Kidney (tissue), 14 donors: ENCODE results near the gene GATA6. TPM values are rescaled to one million over a fixed set of nuclear protein-coding genes. Genes with fewer than 3 reads are reported as not detected.

Experiments used
- DNase-seq, 5 donors: peaks; one replicate each; pipeline ENCODE4 v3.0.0-alpha.2; 2013 to 2020
- FAIRE-seq: peaks from 2 replicates; lab custom pipeline; 2012; peaks lifted over from hg19 to GRCh38; lab: Jason Lieb, UNC
- H3K27ac ChIP-seq, 2 donors: one replicate each; pipeline ENCODE4 v1.7.0; 2013; ENCODE audit warnings: low read depth in 2 of 2, low read length in 2 of 2, inconsistent platforms in 1 of 2
- H3K27me3 ChIP-seq: one replicate; pipeline ENCODE4 v1.7.1; 2013; ENCODE audit warnings: low read length, inconsistent platforms; ENCODE audit not compliant: control insufficient read depth, insufficient read depth
- H3K36me3 ChIP-seq, 3 donors: one replicate each; pipeline versions ENCODE4 v1.7.0 to v1.7.1; 2013; ENCODE audit warnings: low read length in 3 of 3, control low read depth in 1 of 3, inconsistent platforms in 1 of 3; ENCODE audit not compliant: insufficient read depth in 3 of 3, control insufficient read depth in 2 of 3
- H3K4me1 ChIP-seq, 3 donors: one replicate each; pipeline versions ENCODE4 v1.7.0 to v1.7.1; 2013; ENCODE audit warnings: low read length in 3 of 3, inconsistent platforms in 1 of 3, low read depth in 1 of 3; ENCODE audit not compliant: control insufficient read depth in 2 of 3, insufficient read depth in 2 of 3
- H3K4me3 ChIP-seq, 3 donors: one replicate each; pipeline versions ENCODE4 v1.7.0 to v1.8.1; 2013; ENCODE audit warnings: low read length in 3 of 3, control low read depth in 1 of 3, inconsistent platforms in 1 of 3
- H3K9ac ChIP-seq, 3 donors: one replicate each; pipeline versions ENCODE4 v1.7.0 to v1.7.1; 2013; ENCODE audit warnings: low read length in 3 of 3, control low read depth in 1 of 3, inconsistent platforms in 1 of 3
- H3K9me3 ChIP-seq, 3 donors: one replicate each; pipeline versions ENCODE4 v1.7.0 to v1.7.1; 2013; ENCODE audit warnings: low read length in 3 of 3, control low read depth in 1 of 3, inconsistent platforms in 1 of 3; ENCODE audit not compliant: control insufficient read depth in 2 of 3, insufficient read depth in 1 of 3
- intact Hi-C: fragments of 100-400 bp; cut with DNase I; formaldehyde crosslinking; loops from one replicate; pipeline ENCODE4 v1.11.1; 2022
- polyA plus RNA-seq: library from polyadenylated mRNA; stranded (reverse); fragments of 350-450 nt; fragmentation: Illumina TruSeq; extraction: RNeasy Lipid Tissue Mini Kit (QIAGEN cat#74804); gene quantifications from one replicate; pipeline ENCODE4 v1.2.3, GENCODE V29; 2014; ENCODE audit warnings: low read depth, low replicate concordance; ENCODE audit not compliant: insufficient read depth
- total RNA-seq: library from RNA; stranded (reverse); fragmentation: NEBNext Ultra II Directional; extraction: Animal tissue kit (Norgen Biotek cat#: 25700); gene quantifications from one replicate; pipeline ENCODE4 v1.2.1, GENCODE V29; 2021
- TF ChIP-seq, protein P1 (sequence below): IDR thresholded peaks from 3 replicates; pipeline ENCODE4 v1.5.1; 2012; ENCODE audit warnings: mild to moderate bottlenecking, moderate library complexity, borderline replicate concordance; ENCODE audit not compliant: insufficient read depth; ENCODE audit errors: extremely low read depth
- donor health status: control.
- donor health status: control.
- donor health status: control.
- donor health status: control.
- donor health status: control.
- donor health status: DM: yes; HTN: yes; CAD: no.
- donor health status: Normal renal cell carcinoma (clear cell type).

GATA6 gene
- total and polyA plus RNA-seq, 2 donors from 2014 or later: 1.7 to 10.9 TPM

DNA sequence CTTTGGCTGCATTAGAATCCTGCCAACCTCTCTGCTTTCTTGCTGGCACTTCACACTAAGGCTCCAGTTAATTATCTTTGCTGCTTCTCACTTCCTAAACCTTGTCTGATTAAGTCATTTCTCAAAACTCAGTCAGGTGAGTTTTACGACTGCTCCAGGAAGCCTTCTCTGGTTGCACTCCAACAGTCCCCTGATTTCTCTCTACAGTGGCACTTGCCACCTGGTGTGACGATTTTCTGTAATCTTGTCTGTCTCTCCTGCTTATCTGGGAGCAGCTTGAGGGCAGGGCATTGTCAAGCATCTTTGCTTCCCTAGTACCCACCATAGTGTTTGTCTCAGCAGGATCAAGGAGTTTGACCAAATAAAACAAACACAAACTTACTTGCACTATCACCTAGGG lies 10.4 kb upstream of the GATA6 start:
- Histone ChIP-seq H3K9ac (no peak overlapping the region), H3K9me3 (no peaks in the 10 kb centered on the region), H3K4me3 (no peak overlapping the region), H3K27ac (no peak overlapping the region), H3K36me3 (no peaks in the 10 kb centered on the region), H3K4me1 (no peaks in the 10 kb centered on the region), H3K27me3 (peaks cover 15% of the 10 kb centered on the region)
- no peak for DNase-seq
- TF ChIP-seq, protein P1, sequence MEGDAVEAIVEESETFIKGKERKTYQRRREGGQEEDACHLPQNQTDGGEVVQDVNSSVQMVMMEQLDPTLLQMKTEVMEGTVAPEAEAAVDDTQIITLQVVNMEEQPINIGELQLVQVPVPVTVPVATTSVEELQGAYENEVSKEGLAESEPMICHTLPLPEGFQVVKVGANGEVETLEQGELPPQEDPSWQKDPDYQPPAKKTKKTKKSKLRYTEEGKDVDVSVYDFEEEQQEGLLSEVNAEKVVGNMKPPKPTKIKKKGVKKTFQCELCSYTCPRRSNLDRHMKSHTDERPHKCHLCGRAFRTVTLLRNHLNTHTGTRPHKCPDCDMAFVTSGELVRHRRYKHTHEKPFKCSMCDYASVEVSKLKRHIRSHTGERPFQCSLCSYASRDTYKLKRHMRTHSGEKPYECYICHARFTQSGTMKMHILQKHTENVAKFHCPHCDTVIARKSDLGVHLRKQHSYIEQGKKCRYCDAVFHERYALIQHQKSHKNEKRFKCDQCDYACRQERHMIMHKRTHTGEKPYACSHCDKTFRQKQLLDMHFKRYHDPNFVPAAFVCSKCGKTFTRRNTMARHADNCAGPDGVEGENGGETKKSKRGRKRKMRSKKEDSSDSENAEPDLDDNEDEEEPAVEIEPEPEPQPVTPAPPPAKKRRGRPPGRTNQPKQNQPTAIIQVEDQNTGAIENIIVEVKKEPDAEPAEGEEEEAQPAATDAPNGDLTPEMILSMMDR: no peak
- FAIRE-seq: no peak
- intact Hi-C loops: no loop called here

DNA sequence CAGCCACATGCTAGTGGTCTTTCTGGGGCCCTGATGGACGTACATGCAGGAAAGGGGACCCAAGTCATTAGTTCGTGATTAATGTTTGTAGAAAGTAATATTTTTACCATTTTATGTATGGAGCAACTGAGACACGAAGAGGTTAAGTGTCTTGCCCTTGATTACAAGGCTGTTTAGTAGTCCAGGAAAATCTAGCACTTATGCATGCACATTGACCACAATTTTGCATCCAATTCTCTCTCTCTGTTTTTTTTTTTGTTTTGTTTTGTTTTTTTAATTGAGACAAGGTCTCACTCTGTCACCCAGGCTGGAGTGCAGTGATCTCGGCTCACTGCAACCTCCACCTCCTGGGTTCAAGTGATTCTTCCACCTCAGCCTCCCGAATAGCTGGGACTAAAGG lies 8.3 kb upstream of the GATA6 start:
- intact Hi-C loops: loop anchor here (10.0 kb wide), 1 partner anchor 404 kb away; no protein-coding TSS in a partner anchor
- H3K4me3 ChIP-seq: no peak overlapping the region
- FAIRE-seq (no peak), DNase-seq (no peak)
- TF ChIP-seq, protein P1: no peak
- H3K27me3 ChIP-seq: peaks cover 28% of the 10 kb centered on the region
- no peaks in the 10 kb centered on the region for H3K36me3 ChIP-seq
- H3K9me3 ChIP-seq: no peaks in the 10 kb centered on the region
- H3K27ac ChIP-seq: no peak overlapping the region
- H3K4me1 ChIP-seq: no peaks in the 10 kb centered on the region
- H3K9ac ChIP-seq: no peak overlapping the region

DNA sequence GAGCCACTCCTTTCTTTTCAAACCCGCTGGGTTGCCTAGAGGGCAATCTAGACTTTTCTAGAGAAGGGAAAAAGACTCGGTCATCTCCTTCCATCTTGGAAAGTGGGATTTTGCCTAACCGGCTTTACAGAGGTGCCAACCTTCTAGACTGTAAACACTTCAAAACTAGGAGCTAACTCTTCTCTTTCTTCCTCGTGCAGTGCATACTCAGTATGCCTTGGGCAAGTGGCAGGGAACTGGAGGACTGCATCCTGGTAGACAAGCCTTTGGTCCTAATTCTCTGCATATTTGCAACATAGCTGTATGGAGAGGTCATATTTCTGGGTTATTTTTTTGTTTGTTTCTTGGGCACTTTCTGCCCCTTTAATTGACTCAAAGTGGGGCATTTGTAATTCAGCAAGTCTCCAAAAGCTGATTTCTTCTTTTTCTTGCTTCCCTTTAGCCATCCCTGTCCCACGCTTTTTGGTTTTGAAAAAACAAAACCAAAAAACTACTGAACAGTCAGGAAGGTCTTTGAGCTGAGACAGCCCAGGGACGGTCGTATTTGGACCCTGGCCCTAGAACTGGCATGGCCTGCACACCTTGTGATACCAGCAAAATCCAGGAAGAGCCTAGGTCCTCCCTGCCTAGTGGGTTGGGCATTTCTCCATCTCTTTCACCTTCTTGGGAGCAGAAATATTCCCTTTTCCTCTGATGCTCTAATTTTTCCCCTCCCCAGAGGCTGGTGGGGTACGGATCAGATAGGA lies 5.8 kb upstream of the GATA6 start:
- no peaks in the 10 kb centered on the region for H3K36me3 ChIP-seq
- H3K4me3 ChIP-seq: no peak overlapping the region
- intact Hi-C loops: loop anchor here (10.0 kb wide), 1 partner anchor 401 kb away; no protein-coding TSS in a partner anchor
- no peak overlapping the region for H3K9ac ChIP-seq
- H3K9me3 ChIP-seq: no peaks in the 10 kb centered on the region
- no peak for FAIRE-seq
- TF ChIP-seq, protein P1: no peak
- DNase-seq: no peak
- peaks cover 0 to 3% (median 0%) of the 10 kb centered on the region in 3 donors for H3K4me1 ChIP-seq
- no peak overlapping the region for H3K27ac ChIP-seq
- peaks cover 50% of the 10 kb centered on the region for H3K27me3 ChIP-seq
